Spleen (tissue), 7 donors: ENCODE data around the gene NUDT4.

Source experiments
- POLR2A ChIP-seq, 3 donors: fragments of 450-650 bp; IDR thresholded peaks; one replicate each; pipeline ENCODE4 v1.5.1; 2017; ENCODE audit warnings: antibody characterized with exemption in 3 of 3, mild to moderate bottlenecking in 1 of 3
- POLR2AphosphoS5 ChIP-seq, 3 donors: sonication (generic); formaldehyde crosslinking; IDR thresholded peaks; one replicate each; pipeline ENCODE4 v1.5.1; 2017; ENCODE audit warnings: antibody characterized with exemption in 3 of 3
- TF ChIP-seq, protein P1 (sequence below), 11 experiments: fragments of 200-600 bp in 7 of 11; fragments of 450-650 bp in 4 of 11; sonication (generic) in 4 of 11; IDR thresholded peaks in 8 of 11; conservative IDR thresholded peaks in 3 of 11; 1 replicate in 7 of 11; 2 replicates in 4 of 11; pipeline versions ENCODE4 v1.4.0 to v1.8.0; 2016 to 2021; ENCODE audit warnings: antibody characterized with exemption in 11 of 11, inconsistent platforms in 4 of 11, mild to moderate bottlenecking in 1 of 11
- donor health status: DM: no; HTN: no; CAD: no; lungs with moderate emphysema.
- donor health status: DM: no; HTN: no; CAD: no.
- donor health status: DM: no; HTN: no; CAD: no.

- no peak for TF ChIP-seq POLR2AphosphoS5 (IDR thresholded peaks at IDR 0.05)
- no peak for TF ChIP-seq POLR2A (IDR thresholded peaks at IDR 0.05)
- TF ChIP-seq, protein P1, sequence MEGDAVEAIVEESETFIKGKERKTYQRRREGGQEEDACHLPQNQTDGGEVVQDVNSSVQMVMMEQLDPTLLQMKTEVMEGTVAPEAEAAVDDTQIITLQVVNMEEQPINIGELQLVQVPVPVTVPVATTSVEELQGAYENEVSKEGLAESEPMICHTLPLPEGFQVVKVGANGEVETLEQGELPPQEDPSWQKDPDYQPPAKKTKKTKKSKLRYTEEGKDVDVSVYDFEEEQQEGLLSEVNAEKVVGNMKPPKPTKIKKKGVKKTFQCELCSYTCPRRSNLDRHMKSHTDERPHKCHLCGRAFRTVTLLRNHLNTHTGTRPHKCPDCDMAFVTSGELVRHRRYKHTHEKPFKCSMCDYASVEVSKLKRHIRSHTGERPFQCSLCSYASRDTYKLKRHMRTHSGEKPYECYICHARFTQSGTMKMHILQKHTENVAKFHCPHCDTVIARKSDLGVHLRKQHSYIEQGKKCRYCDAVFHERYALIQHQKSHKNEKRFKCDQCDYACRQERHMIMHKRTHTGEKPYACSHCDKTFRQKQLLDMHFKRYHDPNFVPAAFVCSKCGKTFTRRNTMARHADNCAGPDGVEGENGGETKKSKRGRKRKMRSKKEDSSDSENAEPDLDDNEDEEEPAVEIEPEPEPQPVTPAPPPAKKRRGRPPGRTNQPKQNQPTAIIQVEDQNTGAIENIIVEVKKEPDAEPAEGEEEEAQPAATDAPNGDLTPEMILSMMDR (IDR thresholded peaks at IDR 0.05 in 8 of 11, conservative IDR thresholded peaks at IDR 0.05 in 3 of 11), result no peak
These were observed 41.4 kb upstream of the NUDT4 start for GRCh38 chr12:93336291-93336741.
